Urothelium cell line (cell line): Measurements from ENCODE around the gene GRK5.
"Not testable (repeated sequence)": the region's sequence is repeated elsewhere in the genome, so short reads cannot be mapped to it uniquely, and the experiment has no call there.

Source experiments
- DNase-seq: peaks from one replicate; pipeline ENCODE4 v3.0.0; 2011; ENCODE audit warnings: low spot score, mixed read lengths
- FAIRE-seq: peaks from 2 replicates; lab custom pipeline; 2011; peaks lifted over from hg19 to GRCh38; lab: Jason Lieb, UNC

The GRK5 gene

GRCh38 chr10:119270762-119271366, 63.5 kb downstream of the GRK5 start:
- no peak for FAIRE-seq

DNA sequence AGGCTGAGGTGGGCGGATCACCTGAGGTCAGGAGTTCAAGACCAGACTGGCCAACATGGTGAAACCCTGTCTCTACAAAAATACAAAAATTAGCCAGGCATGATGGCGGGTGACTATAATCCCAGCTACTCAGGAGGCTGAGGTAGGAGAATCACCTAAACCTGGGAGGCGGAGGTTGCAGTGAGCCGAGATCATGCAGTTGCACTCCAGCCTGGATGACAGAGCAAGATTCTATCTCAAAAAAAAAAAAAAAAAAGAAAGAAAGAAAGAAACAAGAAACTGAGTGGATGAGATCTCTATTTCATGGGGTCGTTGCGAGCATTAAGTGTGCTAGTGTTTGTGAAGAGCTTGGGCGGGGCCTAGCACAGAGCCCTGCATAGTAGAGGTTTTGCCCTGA, 65.0 kb downstream of the GRK5 start:
- not testable (repeated sequence) for FAIRE-seq, DNase-seq

More at GRCh38 chr10:119270762-119271366, 63.5 kb downstream of the GRK5 start:
- DNase-seq, result peak; percentile 48

GRCh38 chr10:119272736-119273135, 65.4 kb downstream of the GRK5 start:
- FAIRE-seq (no peak), DNase-seq (no peak)

- no peak for DNase-seq
- FAIRE-seq, result no peak
Measured at GRCh38 chr10:119273413-119273812, 66.0 kb downstream of the GRK5 start.

- DNase-seq, result no peak
- no peak for FAIRE-seq
Measured at GRCh38 chr10:119274519-119275045, 67.2 kb downstream of the GRK5 start.

- DNase-seq, result no peak
- FAIRE-seq, result no peak
Measured at GRCh38 chr10:119275085-119275484, 67.7 kb downstream of the GRK5 start.

- DNase-seq, FAIRE-seq: not testable (repeated sequence)
Measured at GRCh38 chr10:119276194-119276593, 68.8 kb downstream of the GRK5 start.

GRCh38 chr10:119278126-119278709, 70.8 kb downstream of the GRK5 start:
- DNase-seq, result no peak
- FAIRE-seq, result no peak

GRCh38 chr10:119279441-119279840, 72.1 kb downstream of the GRK5 start:
- DNase-seq, result no peak
- FAIRE-seq, result no peak

DNA sequence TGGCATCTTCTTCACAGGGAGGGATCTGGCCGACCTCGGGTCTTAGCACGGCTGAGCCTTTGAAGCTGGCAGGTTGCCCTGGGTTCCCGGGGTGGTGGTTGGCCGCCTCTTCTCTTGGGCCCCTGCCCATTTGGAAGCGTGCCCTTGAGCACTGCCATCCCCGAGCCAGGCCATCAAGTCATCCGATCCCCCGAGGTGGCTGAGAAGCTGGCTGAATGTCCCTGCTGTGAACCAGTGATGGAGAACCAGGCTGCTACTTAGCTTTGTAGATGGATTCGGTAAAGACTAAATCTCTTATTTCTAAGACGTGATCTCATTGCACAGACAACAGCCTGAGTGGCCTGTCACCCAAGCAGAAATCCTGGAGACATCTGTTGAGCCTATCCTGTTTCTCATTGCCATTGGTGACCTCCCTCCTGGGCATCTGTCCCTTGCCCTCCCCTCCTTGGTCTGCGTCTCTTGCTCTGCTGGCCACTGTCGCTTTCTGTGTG, 74.3 kb downstream of the GRK5 start:
- peak; percentile 20 for DNase-seq
- FAIRE-seq, result no peak

DNA sequence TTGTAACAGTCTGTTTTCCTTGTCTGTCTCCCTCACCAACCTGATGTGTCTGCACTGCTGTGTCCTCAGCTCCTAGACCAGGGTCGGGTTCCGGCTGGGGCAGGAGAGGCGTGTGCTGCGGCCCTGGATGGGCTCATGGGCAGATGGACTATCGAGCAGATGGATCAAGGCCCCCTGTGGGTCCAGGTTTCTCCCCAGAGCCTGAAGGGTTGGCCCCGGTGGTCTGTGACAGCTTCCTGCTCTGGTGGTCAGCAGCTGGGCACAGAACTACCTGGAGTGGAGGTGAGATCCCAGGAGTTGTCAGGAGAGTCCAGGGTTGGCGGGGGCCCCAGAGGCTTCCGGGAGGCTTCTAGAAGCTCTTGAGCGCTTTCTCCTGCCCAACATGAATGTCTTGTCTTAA, 75.1 kb downstream of the GRK5 start:
- DNase-seq, result no peak
- FAIRE-seq, result no peak

DNA sequence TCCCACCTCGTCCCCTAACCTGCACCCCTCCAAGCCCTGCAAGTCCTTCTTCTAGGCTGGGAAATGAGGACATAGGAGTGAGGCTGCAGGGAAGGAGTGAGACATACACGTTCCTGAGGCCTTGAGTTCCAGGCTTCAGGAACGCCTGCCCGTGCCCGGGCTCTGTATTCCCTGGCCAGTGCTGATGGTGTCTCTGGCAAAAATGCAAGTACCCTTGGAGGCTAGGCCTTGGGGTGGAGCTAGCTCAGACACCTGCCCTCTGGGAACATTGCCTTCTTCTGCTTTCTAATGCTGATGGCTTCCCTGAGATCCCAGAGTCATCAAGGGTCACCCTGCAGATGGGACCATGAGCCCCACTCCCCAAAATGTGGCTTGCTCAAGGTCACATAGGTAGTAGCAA, 76.0 kb downstream of the GRK5 start:
- FAIRE-seq (no peak), DNase-seq (no peak)

GRCh38 chr10:119283818-119284217, 76.4 kb downstream of the GRK5 start:
- FAIRE-seq (no peak), DNase-seq (no peak)

DNA sequence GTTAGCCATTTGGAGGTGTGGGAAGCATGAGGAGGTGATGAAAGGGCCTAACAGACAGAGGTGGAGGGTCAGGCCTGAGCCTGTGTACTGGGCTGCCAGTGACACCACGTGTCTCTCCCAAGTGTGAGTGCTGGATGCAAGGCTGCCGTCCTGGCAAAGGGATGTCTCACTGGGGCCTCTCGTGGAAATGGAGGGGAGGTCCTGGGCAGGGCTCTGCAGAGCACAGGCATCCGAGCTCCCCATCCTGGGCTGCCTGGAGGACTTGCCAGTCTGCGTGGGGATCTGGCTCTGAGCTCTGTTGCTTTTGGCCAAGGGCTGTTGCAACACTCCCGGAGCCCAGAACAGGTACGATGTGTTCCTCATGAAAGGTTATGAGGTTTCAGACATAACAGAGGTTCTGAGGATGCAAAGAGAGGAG, 77.3 kb downstream of the GRK5 start:
- DNase-seq, result no peak
- no peak for FAIRE-seq

GRCh38 chr10:119285495-119286267, 78.3 kb downstream of the GRK5 start:
- no peak for DNase-seq
- FAIRE-seq, result no peak

- FAIRE-seq, result no peak
Measured at GRCh38 chr10:119286516-119286915, 79.1 kb downstream of the GRK5 start.

GRCh38 chr10:119286983-119287633, 79.7 kb downstream of the GRK5 start:
- DNase-seq (no peak), FAIRE-seq (no peak)

More at GRCh38 chr10:119286516-119286915, 79.1 kb downstream of the GRK5 start:
- DNase-seq, result no peak

DNA sequence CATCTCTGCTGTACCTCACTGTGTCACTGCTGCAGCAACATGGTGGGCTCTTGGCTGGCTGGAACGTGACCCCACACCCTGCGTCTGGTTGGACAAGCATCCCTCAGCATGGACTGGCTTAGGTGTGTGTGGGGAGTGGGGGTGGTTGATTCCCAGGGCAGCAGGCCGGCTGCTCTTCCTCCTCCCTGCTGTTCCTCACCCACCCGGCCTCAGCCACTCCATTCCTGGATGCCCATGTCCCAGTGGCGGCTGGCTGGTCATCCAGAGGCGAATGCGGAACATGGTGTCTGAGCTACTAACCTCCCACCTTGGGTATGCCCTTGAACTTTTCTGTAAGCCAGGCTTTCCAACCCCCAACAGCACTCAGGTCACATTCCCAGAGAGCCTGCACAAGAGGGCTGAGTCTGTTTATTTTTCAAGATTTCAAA, 81.2 kb downstream of the GRK5 start:
- no peak for DNase-seq

DNA sequence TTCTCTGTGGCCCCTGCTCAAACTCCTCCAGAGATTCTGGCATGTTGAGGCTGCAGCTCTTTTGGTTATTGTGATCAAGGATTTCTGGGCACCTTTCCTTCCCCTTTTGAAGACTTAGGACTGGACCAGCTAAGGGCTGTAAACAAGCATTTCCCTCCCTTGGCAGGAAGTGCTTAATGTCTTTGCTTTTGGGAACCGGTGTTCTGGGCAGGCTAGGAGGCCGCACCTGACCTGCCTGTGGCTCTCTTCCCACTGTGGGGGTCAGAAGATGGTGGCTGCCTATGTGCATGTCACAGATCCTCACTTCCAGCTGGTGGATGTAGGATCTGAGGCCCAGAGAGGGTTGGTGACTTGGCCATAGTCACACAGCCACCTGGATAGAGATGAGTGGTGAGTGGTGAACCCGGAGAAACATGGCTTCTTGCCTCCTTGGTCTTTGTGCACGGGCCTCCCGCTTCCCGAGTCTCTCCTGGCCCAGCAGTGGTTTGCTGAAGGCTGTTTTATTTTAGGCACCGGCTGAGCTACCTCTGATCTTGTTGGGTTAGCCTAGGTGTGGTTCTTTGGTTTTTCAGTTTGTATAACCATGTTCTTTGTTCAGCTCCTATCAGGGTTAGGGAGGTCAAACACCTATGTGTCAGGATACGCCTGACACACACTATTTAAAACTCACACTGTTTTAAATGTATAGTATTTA, 82.0 kb downstream of the GRK5 start:
- FAIRE-seq (no peak), DNase-seq (no peak)

More for the DNA sequence above, 81.2 kb downstream of the GRK5 start:
- FAIRE-seq, result no peak

GRCh38 chr10:119290301-119291048, 83.1 kb downstream of the GRK5 start:
- FAIRE-seq (no peak), DNase-seq (no peak)
